Stimulated activated CD4-positive, alpha-beta T cell treated with anti-CD3 and anti-CD28 coated beads, Interleukin-12 subunit alpha, Interleukin-12 subunit beta, amount 100 ng/mL, for 24 hours (primary cell): ENCODE results near the gene STIMATE.
A peak's percentile ranks its signal among the peaks of the same experiment; 100 is the strongest.

ENCODE experiments used
- DNase-seq, 2 experiments: peaks; one replicate each; pipeline ENCODE4 v3.0.0-alpha.2; 2020; ENCODE audit warnings: low read depth in 2 of 2

Gene STIMATE

DNA sequence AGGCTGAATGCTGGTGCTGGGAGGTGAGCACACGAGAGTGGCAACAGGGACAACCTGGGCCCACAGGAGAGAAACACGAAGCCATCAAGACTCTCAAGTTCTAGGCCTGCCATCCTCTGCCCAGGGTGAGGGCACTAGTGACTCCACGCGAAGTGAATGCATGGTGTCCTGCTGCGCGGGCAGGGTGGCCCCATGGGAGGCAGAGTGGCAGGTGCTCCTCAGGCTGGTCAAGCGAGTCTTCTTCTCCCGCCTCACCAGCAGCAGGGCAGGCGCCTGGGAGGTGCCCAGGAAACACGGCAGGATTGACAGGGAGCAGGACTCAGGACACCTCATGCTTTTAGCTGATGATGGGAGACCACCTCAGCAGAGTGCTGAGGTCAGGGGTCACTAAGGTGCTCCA, 26.9 kb downstream of the STIMATE start:
- no peak for DNase-seq

DNA sequence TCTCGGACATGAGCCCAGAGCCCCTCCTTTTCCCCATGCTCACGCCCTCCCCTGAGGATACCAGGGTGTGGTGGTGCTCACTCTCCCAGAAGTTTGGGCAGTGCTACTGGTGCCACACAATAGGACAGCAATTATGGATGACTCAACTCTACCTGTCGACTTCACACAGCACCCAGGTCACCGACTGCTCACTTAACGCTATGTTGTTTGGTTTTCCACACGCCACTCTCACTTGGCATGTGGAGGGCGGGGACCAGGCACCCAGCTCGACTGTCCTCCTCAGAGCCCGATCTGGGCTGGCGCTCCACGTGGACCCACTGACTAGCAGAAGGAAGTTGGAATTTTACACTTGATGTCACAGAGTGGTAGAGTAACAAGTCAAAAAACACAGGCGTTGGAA, 30.9 kb downstream of the STIMATE start:
- no peak for DNase-seq

DNA sequence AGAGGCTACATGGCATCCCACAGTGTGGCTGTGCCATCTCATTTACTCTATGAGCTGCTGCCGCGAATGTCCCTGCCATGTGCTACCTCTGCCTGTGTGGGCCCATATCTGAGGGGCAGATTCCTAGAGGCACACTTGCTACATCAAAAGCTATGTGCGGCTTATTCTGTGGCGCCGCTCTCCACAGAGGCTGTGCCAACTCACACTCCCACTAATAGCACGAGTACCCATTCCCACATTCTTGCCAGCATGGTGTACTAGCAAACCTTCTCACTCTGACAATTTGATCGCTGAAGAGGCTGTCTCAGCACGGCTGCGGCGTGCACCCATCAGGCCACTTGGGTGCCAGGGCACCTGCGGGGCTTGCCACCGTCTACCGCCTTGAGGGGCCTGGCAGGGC, 31.4 kb downstream of the STIMATE start:
- DNase-seq, result no peak

DNA sequence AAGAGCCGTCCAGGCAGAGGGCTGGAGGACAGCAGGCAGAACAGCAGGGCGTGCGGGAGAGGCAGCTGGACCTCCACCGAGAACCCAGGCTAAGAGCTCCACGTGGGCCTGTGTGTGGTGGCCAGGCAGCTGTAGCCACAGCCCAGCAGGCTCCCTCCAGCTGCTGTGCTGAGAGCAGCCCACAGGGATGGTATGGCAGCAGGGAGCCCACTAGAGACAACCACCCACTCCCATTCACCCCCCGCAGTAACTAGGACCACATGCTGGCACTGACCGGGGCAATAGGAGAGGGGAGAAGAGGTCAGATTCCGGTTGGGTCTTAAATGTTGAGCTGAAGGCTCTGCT, 37.0 kb downstream of the STIMATE start:
- no peak for DNase-seq

DNA sequence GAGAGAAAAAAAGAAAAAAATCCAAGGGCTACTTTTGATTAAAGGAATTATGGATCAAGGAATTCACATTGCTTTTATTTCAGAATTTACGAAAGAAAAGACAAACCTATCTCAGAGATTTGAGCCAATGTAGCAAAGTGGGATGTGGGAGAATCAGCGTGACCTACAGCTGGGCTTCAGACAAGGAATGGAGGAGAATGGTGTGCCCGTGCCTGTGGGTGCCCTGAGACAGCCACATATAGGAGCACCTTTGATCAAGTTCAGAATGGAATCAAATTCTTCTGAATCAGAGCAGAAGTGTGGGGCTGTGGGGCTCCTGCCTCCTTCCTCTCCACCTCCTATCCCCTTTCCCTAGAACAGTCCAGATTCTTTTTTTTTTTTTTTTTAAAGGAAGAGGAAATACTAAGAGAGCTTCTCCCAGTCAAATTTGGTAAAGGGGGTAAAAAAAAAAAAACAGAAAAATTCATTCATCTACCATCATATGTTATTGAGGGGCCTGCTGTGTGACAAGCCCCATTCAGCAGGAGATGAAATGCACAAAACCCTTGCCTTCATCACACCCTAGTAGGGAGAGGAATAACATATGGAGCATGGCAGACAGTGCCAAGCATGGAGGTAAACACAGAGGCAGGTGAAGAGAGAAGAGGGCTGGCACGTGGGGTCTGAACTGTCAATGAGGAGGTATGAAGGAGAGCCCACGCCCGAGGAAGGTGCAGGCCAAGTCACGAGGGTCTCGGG, 37.5 kb downstream of the STIMATE start:
- no peak for DNase-seq

DNA sequence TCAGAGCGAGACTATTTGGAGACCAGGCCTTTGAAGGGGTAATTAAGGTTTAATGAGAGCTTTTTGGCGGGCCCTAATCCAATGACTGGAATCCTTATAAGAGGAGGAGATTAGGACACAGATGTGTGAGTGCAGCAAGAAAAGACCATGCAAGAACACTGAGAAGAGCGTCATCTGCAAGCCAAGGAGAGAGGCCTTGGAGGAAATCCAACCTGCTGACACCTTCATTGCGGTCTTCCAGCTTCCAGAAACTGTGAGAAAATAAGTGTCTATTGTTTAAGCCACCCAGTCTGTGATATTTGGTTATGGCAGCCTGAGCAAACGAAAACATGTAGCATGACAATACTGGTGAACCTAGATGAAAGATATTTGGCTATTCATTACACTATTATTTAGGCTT, 39.5 kb downstream of the STIMATE start:
- no peak for DNase-seq

DNA sequence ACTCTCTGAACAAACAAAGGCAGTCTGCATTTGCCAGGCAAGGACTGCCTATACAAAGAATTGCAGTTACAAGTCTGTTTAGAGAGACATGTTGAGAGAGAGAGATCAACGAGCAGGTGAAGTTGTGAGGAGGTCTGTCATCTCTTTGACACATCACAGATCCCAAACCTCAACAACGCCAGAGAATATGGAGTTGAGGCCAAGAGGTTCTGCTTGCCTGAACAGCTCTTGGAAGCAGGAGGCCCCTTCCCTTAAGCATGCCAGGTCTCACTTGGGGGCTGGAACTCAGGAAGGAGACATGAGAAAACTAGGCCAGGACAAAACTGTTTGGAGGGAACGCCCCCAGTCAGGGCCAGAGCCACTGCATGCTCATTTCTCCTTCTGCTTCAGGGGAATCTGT, 40.2 kb downstream of the STIMATE start:
- DNase-seq, result no peak

DNA sequence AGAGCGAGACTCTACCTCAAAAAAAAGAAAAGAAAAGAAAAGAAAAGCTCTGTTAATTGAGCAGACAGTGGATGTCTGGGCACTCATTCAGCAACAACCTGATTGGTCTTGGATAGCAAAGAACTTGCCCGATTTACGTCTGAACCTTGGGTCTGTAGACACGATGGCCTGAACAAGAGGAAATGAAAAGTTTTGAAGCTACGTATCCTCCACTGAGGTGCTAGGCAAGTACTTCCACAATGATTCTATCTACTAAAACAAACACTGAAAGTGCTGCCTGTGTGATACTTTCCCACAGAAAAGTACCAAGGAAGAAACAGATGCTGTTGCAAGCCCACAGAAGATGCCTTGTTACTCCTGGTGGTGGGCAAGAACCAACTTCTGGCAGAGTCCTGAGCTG, 40.7 kb downstream of the STIMATE start:
- DNase-seq, result no peak

DNA sequence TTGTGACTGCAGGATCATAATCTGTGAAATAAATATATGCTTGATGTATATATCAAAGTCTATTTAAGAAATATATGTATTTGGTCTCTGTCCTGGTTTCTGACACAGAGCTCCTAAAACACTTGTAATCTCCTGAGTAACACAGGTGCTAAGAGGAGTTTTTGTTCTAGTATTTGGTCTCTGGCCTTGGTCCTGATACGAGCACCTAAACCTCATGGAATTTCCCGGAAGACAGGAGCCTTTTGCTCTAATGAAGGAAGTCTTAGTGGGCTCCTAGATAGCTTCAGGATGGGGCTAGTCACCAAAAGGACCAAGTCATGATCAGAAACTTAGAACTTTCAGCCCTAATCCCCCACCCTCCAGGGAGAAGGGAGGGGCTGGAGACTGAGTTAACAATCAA, 43.3 kb downstream of the STIMATE start:
- DNase-seq, result no peak

DNA sequence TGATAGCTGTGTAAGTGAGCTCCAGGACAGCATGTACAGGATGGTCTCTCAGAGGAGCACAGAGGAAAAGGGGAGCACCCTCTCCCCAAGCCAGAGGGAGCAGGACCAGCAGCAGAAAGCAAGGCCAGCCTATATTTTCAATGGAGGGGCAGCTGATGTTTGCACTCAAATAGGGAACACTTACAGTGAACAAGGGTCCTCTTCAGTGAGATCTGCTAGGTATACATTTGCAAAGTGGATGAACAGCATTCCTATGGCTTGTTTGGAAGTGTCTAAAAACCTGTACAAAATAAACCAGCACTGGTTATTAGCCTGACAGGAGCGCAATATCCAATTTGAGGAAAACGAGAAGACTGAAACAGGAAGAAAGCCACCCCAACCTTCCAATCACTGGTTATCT, 44.9 kb downstream of the STIMATE start:
- DNase-seq, result no peak

DNA sequence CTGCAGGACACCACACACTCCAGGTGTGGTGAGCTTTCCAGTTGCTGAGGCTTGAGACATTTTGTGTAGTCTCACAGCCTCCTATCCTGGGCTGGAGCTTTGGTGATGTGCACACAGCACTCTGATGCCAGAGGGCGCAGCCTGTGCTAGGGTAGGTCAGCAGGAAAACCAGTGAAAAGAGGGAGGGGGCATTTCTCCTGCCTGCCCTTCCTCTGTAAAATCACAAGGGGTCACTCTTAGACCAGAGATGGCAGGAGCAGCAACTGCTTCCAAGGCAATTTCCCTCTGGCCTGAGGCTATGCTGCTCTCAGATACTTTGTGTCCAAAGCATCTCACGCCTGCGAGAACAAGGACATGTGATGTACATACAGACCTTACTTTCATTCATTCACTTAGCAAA, 46.0 kb downstream of the STIMATE start:
- DNase-seq, result peak in 1 of 2 experiments; percentile 13

DNA sequence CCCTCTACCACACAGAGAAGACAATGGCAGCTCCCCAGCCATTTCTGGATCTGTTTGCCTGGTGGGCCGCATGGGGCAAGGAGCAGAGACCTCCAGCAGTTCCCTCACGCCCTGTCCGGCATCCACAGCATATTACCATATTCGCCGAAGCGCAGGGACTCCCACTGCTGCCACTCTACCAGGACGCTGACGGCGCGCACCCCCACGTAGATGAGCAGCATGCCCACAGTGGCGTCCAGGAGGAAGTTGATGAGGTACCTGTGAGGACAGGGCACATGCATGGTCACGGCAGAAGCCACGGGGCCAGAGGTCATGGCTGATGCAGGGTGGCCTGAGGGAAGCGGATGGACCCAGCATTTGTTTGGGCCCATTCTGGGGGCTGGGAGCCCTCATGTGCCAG, 47.7 kb downstream of the STIMATE start:
- DNase-seq, result no peak

DNA sequence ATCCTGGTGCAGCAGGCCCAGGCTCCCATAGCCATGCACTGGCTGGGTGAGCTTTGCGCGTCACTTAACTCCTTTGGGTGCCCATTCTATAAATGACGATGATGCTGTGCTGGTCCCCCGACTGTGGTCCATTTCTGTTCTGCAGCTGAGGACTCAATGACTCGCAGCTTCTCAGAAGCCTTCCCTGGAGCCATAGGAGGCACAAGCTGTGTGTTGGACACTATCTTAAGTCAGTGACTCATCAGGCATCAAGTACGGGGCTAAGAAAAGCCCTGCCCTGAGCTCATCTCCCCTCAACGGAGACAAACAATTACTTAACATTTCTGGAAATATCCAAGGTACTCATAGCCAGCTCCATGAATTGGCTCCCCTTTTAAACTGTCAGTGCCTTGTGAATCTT, 48.7 kb downstream of the STIMATE start:
- DNase-seq, result no peak

DNA sequence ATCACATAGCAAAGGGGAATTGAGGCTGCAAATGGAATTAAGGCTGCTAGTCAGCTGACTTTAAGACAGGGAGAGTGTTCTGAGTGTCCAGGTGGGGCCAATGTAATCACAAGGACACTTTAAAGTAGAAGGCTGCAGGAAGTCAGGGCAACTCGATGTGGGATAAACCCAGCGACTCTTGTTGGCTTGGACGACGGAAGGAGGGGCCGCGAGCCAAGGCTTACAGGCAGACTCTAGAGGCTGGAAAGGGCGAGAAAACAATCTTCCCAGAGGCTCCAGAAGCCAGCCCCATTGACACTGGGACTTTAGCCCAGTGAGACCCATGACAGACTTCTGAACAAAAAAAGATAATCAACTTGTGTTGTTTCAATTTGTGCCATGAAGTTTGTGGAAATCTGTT, 49.6 kb downstream of the STIMATE start:
- DNase-seq, result no peak

DNA sequence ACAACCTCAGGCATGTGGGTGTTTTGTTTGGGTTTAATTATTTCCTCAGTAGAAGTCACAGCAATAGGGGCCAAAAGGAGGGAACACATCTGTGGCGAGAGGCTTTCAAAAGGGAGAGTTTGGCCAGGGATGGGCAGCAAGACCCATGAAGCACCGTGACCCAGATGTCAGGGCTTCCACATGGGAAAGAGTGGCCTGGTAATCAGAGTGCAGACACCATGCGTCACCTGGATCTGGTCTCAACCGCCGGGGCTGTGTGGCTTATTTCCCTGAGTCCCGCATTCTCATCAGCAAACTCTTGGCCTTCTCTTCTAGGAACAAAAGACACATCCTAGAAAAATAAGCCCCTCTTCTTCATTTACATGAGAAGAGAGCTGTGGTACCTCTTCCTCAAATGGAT, 50.1 kb downstream of the STIMATE start:
- no peak for DNase-seq

DNA sequence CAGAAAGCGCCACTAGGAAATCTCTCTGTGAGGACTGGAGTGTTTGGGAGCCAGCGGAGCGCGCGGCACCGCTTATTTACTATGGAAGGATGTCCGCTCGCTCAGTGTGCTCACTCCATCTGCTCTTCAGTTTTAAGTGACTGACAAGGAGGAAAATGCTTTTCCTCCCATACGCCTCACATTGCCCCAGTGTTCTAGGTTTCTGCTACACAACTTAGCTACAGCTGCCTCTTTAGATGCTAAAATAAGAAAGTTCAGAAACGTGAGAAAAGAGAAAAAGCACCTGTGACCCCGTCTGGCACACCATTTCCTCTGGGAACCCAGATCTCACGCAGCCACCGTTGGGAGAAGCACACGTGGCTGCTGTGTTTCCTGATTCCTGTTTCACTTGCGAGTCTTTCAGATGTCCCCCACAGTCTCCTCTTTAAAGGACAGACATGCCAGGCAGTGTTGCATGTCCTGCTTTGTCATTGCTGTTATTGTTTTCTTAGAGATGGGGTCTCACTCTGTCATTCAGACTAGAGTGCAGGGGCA, 50.8 kb downstream of the STIMATE start:
- no peak for DNase-seq

DNA sequence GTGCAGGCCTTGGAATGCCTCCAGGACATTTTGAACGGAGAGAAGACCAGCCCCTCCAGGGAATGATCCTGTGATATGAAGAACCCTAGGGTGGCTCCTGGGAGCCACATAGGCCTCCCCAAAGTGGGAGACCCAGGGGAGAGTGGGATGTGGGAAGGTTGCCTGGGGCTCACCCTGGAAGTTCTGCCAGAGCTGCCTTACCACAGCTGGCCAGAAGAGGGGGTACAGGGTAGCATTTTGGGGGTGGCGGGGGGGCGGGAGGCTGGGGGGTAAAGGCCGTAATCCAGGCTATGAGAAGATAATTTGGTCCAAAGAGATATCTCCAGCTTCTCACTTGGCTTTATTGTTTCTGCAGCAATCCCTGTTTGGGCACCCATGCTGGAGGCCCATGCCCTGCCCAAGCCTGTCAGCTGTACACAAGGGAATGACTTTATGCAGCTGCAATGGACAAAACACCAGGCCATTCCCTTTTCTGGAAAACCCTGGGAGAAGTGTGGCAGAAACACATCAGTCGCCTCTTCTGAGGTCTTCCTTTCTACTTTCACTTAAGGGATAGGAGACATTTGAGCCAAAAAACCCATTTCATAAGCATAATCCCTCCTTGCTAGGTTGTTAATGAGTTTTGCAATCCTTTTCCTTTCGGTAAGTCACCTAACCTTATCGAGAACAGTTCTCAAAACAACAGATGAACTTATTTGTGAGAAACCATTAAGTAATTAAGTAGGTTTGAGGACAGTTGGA, 51.5 kb downstream of the STIMATE start:
- DNase-seq, result peak in 1 of 2 experiments; percentile 12

DNA sequence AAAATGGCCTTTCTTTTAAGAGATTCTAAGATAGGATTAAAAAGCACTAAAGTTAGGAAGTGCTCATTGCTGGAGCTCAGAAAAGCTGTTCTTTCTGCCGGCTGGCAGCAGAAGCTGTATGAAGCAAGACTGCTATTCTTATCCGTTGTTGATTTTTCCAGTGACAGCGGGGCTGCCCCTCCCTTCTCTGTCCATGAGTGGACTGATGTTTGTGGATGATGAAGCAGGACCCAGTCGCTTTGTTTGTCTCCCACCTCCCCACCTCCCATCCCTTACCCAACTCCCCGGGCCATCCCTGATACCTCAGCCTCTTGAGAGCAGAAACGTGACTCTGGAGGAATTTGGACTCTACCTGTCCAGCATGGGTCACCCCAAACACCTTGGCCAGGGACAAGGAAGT, 52.2 kb downstream of the STIMATE start:
- no peak for DNase-seq

DNA sequence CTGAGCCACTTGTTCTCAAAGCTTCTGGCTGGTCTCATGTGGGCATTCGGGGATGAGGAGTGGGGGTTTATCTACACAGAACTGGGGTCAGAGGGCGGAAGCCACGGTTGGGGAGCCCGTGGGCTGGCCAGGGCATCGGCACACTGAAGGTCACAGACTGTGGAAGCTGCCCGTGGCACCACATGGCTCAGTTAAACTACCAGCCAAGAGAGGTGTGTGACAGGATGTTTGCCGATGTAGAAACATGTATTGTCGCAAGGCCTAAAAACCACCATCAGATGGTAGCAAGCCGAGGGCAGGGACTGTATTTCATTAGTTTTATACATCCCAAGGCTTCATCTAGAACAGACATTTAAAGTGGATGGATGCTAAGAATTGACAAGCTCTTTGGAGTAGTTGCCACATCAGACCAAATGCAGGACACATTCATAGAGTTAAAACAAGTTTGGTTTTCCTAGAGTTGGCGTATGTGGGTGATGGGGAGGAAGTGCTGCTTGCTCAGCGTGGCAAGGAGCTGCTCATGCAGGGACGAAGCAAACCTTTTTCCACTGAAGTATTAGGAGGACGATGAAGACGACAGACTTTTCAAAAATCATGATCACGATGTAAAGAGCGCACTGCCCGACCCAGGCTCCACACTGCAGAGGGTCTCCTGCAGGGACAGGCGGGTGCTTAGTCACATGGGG, 52.9 kb downstream of the STIMATE start:
- no peak for DNase-seq

DNA sequence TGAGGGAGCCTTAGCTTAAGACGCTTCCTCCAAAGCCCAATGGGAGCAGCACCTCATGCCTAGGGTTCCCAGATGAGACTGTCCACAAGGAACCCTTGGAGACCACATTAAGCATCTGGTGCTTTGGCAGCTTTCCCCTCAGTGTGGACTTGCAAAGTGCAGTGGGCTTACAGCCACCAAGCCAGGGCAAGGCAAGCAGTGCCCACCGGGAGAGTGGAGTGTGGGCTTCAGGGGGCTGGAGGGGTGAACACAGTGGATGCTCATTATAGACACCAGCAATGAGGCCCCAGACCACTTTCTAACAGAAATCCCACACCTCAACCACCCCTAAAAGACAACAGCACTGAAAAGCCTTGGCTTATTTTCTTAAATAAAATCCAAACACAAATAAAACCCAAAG, 53.5 kb downstream of the STIMATE start:
- DNase-seq, result no peak

DNA sequence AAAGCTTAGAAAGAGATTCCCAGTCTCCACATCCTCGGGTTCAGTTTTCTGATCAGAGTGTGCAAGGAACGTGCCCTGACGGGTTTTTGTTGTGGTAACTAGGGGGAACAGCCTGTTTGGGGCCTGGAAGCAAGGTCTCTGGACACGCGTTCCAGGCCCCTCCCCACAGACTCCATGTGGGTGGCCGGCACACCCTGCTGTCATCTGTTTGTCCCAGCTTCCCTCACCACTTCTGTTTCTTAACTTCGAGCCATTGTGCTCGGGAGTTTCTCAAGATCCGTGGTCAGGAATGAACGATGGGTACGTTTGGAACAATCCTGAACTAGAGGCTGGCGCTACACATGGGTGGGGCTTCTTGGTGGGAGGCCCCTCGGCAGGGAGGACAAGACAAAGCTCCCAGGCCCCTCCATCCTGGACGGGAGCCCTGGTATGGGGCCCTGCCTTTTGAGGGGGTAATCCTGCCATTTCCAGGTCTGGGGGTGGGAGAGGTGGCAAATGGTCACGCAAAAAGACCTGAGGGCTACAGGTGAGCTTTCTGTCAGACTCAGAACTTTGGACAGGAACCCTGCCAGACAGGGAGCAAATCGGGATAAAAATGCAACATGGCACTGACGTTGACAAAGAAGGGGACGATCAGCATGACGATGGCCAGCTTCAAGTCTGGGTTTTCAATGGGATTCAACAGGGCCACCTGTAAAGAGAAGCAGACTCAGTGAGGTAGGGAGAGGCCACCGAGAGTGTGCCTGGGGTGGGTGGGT, 54.1 kb downstream of the STIMATE start:
- DNase-seq, result no peak

DNA sequence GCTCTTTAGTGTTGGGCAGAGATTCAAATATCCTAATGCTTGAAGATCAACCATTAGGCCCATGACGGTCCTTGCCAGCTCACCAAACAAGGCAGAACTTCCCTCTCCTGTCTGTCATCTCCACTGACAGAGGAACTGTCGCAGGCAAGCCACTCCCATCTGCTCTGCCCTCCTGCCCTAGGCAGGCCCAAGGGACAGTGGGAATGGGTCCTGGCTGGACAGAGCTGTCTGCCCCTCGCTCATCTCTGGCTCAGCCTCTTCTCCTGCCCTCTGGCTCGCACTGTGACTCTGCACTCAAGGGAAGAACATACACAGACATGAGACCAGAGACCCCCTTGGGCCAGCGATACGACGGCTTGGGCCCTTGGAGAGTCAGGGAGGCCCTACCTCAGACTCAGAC, 54.9 kb downstream of the STIMATE start:
- DNase-seq, result no peak
